Prostate gland (tissue), 2 donors: Measurements from ENCODE around the gene CCDC170.

Source experiments
- POLR2A ChIP-seq: fragments of 450-650 bp; IDR thresholded peaks from one replicate; pipeline ENCODE4 v1.6.1; 2016; ENCODE audit warnings: antibody characterized with exemption, mild to moderate bottlenecking
- POLR2AphosphoS5 ChIP-seq: sonication (generic); formaldehyde crosslinking; IDR thresholded peaks from one replicate; pipeline ENCODE4 v1.6.1; 2017; ENCODE audit warnings: antibody characterized with exemption
- TF ChIP-seq, protein P1 (sequence below), 4 experiments: fragments of 200-600 bp in 2 of 4; fragments of 450-650 bp in 2 of 4; sonication (generic) in 2 of 4; IDR thresholded peaks; 1 replicate in 3 of 4; 2 replicates in 1 of 4; pipeline ENCODE4 v1.5.1; 2016 to 2019; ENCODE audit warnings: antibody characterized with exemption in 4 of 4, mild to moderate bottlenecking in 2 of 4, moderate library complexity in 2 of 4

DNA sequence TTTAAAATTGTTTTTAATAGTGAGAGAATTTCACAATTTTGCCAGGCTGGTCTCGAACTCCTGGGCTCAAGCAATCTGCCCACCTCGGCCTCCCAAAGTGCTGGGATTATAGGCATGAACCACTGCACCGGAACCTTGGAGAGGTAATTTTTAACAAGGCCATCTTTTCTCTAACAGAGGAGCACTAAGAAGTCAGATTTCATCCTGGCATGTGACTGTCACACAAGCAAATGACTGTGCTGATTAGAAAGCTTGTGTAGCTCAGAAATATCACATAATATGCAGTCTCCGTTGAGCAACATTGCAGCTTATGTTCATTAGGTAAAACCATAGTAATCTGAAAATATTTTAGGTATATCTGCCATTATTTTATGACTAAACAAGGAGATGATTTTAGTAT is 156.0 kb downstream of the CCDC170 start:
- TF ChIP-seq, protein P1, sequence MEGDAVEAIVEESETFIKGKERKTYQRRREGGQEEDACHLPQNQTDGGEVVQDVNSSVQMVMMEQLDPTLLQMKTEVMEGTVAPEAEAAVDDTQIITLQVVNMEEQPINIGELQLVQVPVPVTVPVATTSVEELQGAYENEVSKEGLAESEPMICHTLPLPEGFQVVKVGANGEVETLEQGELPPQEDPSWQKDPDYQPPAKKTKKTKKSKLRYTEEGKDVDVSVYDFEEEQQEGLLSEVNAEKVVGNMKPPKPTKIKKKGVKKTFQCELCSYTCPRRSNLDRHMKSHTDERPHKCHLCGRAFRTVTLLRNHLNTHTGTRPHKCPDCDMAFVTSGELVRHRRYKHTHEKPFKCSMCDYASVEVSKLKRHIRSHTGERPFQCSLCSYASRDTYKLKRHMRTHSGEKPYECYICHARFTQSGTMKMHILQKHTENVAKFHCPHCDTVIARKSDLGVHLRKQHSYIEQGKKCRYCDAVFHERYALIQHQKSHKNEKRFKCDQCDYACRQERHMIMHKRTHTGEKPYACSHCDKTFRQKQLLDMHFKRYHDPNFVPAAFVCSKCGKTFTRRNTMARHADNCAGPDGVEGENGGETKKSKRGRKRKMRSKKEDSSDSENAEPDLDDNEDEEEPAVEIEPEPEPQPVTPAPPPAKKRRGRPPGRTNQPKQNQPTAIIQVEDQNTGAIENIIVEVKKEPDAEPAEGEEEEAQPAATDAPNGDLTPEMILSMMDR (IDR thresholded peaks at IDR 0.05): no peak
- TF ChIP-seq POLR2A (no peak), POLR2AphosphoS5 (no peak)
